Measurements from ENCODE around the gene DIP2B.

GRCh38 chr12:50519353-50519752, 14.6 kb downstream of the DIP2B start:
- TF ChIP-seq CTCF (IDR thresholded peaks at IDR 0.05 in 8 of 11, conservative IDR thresholded peaks at IDR 0.05 in 3 of 11): no peak
- no peak for TF ChIP-seq POLR2A (IDR thresholded peaks at IDR 0.05)
- TF ChIP-seq POLR2AphosphoS5 (IDR thresholded peaks at IDR 0.05): no peak

Data from spleen (tissue), 7 donors.